HEK293T (cell line): Measurements from ENCODE around the gene PXDN.

Experiments
- CTCF ChIA-PET: fragments of 350-600 bp; formaldehyde crosslinking; extraction: SDS; loops from one replicate; lab custom pipeline; 2021; ENCODE audit warnings: antibody characterized with exemption, inconsistent platforms; lab: Yijun Ruan, JAX
- POLR2A ChIA-PET: fragments of 350-600 bp; formaldehyde crosslinking; extraction: SDS; loops from one replicate; lab custom pipeline; 2020; ENCODE audit warnings: antibody characterized with exemption, inconsistent platforms; lab: Yijun Ruan, JAX
- DNase-seq: peaks from one replicate; pipeline ENCODE4 v3.0.0; 2012; ENCODE audit warnings: mixed read lengths; ENCODE audit errors: extremely low spot score
- ARNT ChIP-seq: fragments of 450-650 bp; IDR thresholded peaks from 2 replicates; pipeline ENCODE4 v1.6.1; 2017; ENCODE audit warnings: mild to moderate bottlenecking
- BHLHE40 ChIP-seq: fragments of 450-650 bp; IDR thresholded peaks from 2 replicates; pipeline ENCODE4 v1.6.1; 2016; ENCODE audit warnings: mild to moderate bottlenecking, moderate library complexity, borderline replicate concordance
- CTBP1 ChIP-seq: fragments of 450-650 bp; IDR thresholded peaks from 2 replicates; pipeline ENCODE4 v1.6.1; 2016; ENCODE audit warnings: borderline replicate concordance
- ELF4 ChIP-seq: fragments of 450-650 bp; IDR thresholded peaks from 2 replicates; pipeline ENCODE4 v1.6.1; 2017; ENCODE audit warnings: antibody characterized with exemption
- FOXA1 ChIP-seq: fragments of 450-650 bp; IDR thresholded peaks from 2 replicates; pipeline ENCODE4 v1.6.1; 2016; ENCODE audit warnings: mild to moderate bottlenecking
- FOXK2 ChIP-seq: fragments of 450-650 bp; IDR thresholded peaks from 2 replicates; pipeline ENCODE4 v1.6.1; 2016; ENCODE audit warnings: mild to moderate bottlenecking
- FOXM1 ChIP-seq: fragments of 450-650 bp; IDR thresholded peaks from 2 replicates; pipeline ENCODE4 v1.6.1; 2017; ENCODE audit warnings: mild to moderate bottlenecking, borderline replicate concordance
- HDGF ChIP-seq: fragments of 450-650 bp; IDR thresholded peaks from 2 replicates; pipeline ENCODE4 v1.6.1; 2017; ENCODE audit warnings: antibody characterized with exemption, borderline replicate concordance
- L3MBTL2 ChIP-seq: fragments of 450-650 bp; conservative IDR thresholded peaks from 2 replicates; pipeline ENCODE4 v1.6.1; 2016; ENCODE audit warnings: mild to moderate bottlenecking
- LEF1 ChIP-seq: fragments of 450-650 bp; IDR thresholded peaks from 2 replicates; pipeline ENCODE4 v1.6.1; 2017; ENCODE audit warnings: mild to moderate bottlenecking, borderline replicate concordance
- NFRKB ChIP-seq: fragments of 450-650 bp; IDR thresholded peaks from 2 replicates; pipeline ENCODE4 v1.6.1; 2016; ENCODE audit warnings: mild to moderate bottlenecking, moderate library complexity
- PKNOX1 ChIP-seq: fragments of 450-650 bp; IDR thresholded peaks from 2 replicates; pipeline ENCODE4 v1.6.1; 2016
- SP1 ChIP-seq: fragments of 450-650 bp; IDR thresholded peaks from 2 replicates; pipeline ENCODE4 v1.6.1; 2017
- SUZ12 ChIP-seq: fragments of 450-650 bp; IDR thresholded peaks from 2 replicates; pipeline ENCODE4 v1.6.1; 2016; ENCODE audit warnings: mild to moderate bottlenecking
- TARDBP ChIP-seq: fragments of 450-650 bp; IDR thresholded peaks from 2 replicates; pipeline ENCODE4 v1.6.1; 2016
- ZNF384 ChIP-seq: fragments of 450-650 bp; IDR thresholded peaks from 2 replicates; pipeline ENCODE4 v1.6.1; 2016

Gene PXDN

GRCh38 chr2:1723397-1724042, 20.8 kb downstream of the PXDN start:
- CTCF ChIA-PET = no interaction called here
- TF ChIP-seq SP1 = no peak
- no peak for TF ChIP-seq L3MBTL2
- no peak for TF ChIP-seq PKNOX1
- no peak for TF ChIP-seq SUZ12
- TF ChIP-seq HDGF = no peak
- no peak for TF ChIP-seq BHLHE40
- DNase-seq = no peak
- POLR2A ChIA-PET = no interaction called here

GRCh38 chr2:1722692-1723091, 21.6 kb downstream of the PXDN start:
- POLR2A ChIA-PET = no interaction called here
- DNase-seq = no peak
- TF ChIP-seq CTBP1 (no peak), ELF4 (no peak), FOXM1 (no peak), TARDBP (no peak), BHLHE40 (no peak), FOXA1 (no peak), L3MBTL2 (no peak), HDGF (no peak)
- CTCF ChIA-PET = no interaction called here

- DNase-seq = no peak
- TF ChIP-seq TARDBP (no peak), FOXM1 (no peak), ARNT (no peak), LEF1 (no peak), ELF4 (no peak), SUZ12 (no peak), CTBP1 (no peak), FOXA1 (no peak), ZNF384 (no peak), FOXK2 (no peak), HDGF (no peak), PKNOX1 (no peak), BHLHE40 (no peak), NFRKB (no peak), SP1 (no peak), L3MBTL2 (no peak)
- ChIA-PET CTCF (no interaction called here), POLR2A (no interaction called here)
Measured at GRCh38 chr2:1721706-1722646, 22.3 kb downstream of the PXDN start.

- POLR2A ChIA-PET = no interaction called here
- no peak for DNase-seq
- TF ChIP-seq NFRKB (no peak), SUZ12 (no peak), HDGF (no peak), CTBP1 (no peak)
- CTCF ChIA-PET = no interaction called here
Measured at GRCh38 chr2:1718339-1719220, 25.7 kb downstream of the PXDN start.

GRCh38 chr2:1717113-1717512, 27.2 kb downstream of the PXDN start:
- ChIA-PET POLR2A (no interaction called here), CTCF (no interaction called here)
- DNase-seq = no peak
- TF ChIP-seq PKNOX1 (no peak), FOXM1 (no peak), NFRKB (no peak), SP1 (no peak), HDGF (no peak), ELF4 (no peak), TARDBP (no peak), FOXA1 (no peak), CTBP1 (no peak), BHLHE40 (no peak), L3MBTL2 (no peak)
